ENCODE data around the gene MAPK8IP1. TPM values are rescaled to one million over a fixed set of nuclear protein-coding genes. Genes with fewer than 3 reads are reported as not detected.

Gene MAPK8IP1
- total RNA-seq, 2 experiments from 2014 or later: 0.85 to 0.86 TPM

DNA sequence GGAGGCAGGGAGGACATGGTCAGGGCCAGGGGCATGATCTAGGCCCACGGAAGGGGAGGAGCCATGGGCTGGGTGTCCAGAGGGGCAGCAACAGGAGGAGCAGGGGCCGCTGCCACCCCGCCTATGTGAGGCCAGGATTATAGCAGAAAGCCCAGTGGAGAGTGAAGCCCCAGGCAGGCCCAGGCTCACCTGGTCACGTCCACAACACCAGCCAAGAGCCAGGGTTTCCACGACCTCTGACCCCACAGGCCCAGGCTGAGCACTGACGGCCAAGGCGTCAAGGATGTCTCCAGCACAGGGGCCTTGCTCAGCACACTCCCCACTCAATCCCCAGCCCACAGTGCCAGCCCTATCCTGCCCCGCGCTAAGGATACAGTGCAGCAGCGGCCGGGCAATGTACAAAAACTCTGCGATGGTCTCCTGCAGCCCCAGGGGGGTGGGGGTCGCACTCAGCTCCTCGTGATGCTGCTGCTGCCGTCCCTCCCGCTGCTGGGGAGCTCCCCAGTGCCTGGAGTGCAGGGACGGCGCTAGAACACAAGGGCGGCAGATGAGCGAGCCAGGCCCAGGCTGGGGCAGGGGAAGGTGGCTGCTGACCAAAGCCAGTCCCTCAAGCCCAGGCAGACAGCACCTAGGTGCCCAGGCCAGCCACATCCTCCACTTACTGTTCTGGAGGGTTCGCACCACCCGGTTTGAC lies 28.6 kb downstream of the MAPK8IP1 start:
- H3K9me3 Mint-ChIP-seq: no peaks in the 10 kb centered on the region
- POLR2A ChIA-PET: no interaction called here
- H3K4me1 Mint-ChIP-seq: peaks cover 16% of the 10 kb centered on the region
- no peak overlapping the region for H3K27ac Mint-ChIP-seq
- H3K36me3 Mint-ChIP-seq: peaks cover 5% of the 10 kb centered on the region
- DNase-seq (no peak), ATAC-seq (ENCODE audit: low read depth) (no peak)
- no peak overlapping the region for H3K4me3 Mint-ChIP-seq
- no peaks in the 10 kb centered on the region for H3K27me3 Mint-ChIP-seq

GRCh38 chr11:45915446-45915845 lies 30.0 kb downstream of the MAPK8IP1 start:
- Mint-ChIP-seq H3K4me1 (peaks cover 23% of the 10 kb centered on the region), H3K36me3 (peaks cover 5% of the 10 kb centered on the region), H3K4me3 (no peak overlapping the region), H3K9me3 (no peaks in the 10 kb centered on the region), H3K27me3 (no peaks in the 10 kb centered on the region), H3K27ac (no peak overlapping the region)
- DNase-seq: no peak
- no peak for ATAC-seq (ENCODE audit: low read depth)
- POLR2A ChIA-PET: interaction anchor here (2.2 kb wide), 1 partner anchor 14 kb away, joined by 7 read pairs; no protein-coding TSS in a partner anchor

DNA sequence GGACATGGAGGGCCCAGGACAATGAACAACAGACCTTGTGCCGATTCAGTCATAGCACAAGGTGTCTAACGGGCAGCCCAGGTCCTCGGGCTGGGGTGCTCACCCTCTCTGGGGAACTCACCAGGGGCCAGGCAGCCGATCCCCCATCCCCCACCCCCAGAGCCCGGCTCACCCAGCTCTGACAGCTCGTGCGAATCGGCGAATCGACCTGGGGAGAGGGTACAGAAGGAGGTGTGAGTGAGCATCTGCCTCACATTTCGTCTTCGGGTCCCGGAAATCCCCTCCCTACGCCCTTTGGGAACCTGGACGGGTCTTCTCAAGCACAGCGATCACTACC lies 31.8 kb downstream of the MAPK8IP1 start:
- peak overlapping the region; percentile 95 for H3K27ac Mint-ChIP-seq
- H3K27me3 Mint-ChIP-seq: peaks cover 6% of the 10 kb centered on the region
- POLR2A ChIA-PET: interaction anchor here (1.2 to 2.9 kb wide), 9 partner anchors 8 to 113 kb away, joined by 3 to 40 read pairs (median 9); partner anchors contain the start of genes CRY2, FREY1 and SLC35C1
- DNase-seq (no peak), ATAC-seq (ENCODE audit: low read depth) (peak; percentile 2)
- peaks cover 5% of the 10 kb centered on the region for H3K36me3 Mint-ChIP-seq
- H3K4me1 Mint-ChIP-seq: peaks cover 25% of the 10 kb centered on the region
- H3K9me3 Mint-ChIP-seq: no peaks in the 10 kb centered on the region
- H3K4me3 Mint-ChIP-seq: peak overlapping the region; percentile 96

DNA sequence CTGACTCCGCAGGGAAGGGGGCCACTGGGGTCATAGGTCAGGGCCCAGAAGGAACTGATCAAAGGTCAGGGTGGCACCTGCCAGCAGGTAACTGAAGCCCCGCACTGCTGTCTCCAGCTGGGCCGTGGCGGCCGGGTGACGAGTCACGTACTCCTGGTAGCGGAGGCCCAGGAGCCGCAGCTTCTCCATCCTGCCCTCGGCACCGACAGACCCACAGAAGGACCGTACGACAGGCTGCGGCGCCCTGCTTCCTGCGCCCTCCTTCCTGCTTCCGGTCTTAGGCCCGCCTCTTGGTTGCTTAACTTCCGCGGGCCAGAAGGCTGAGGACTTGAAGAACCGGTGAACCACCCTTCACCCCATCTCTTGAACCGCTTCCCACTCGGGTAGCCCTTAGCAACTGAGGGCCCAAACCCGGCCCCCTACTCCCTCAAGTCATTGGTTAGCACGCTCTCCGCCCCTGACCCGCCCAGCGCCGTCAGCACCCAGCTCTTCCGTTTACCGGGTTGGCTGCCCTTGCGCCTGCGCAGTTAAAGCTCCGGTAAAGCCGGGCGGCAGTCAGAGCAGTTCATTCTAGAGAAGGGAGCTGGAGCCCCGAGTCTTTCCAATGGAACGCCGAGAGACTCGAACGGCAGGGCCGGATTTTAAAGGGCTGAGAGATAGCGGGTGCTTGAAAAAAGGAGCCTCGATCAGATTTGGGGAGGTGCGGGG lies 32.3 kb downstream of the MAPK8IP1 start, which contains the start of gene PEX16:
PEX16 (minus strand) TSS at position 255 of the 708 bp plus-strand sequence; CDS start at position 189, 66 bp downstream.
- peak within 1 kb of the TSS; percentile 96 for H3K4me3 Mint-ChIP-seq
- H3K9me3 Mint-ChIP-seq: no peaks in the 10 kb centered on the region
- ATAC-seq (ENCODE audit: low read depth) (peak; percentile 94), DNase-seq (peak; percentile 93)
- peak within 1 kb of the TSS; percentile 95 for H3K27ac Mint-ChIP-seq
- H3K36me3 Mint-ChIP-seq: peaks cover 5% of the 10 kb centered on the region
- H3K27me3 Mint-ChIP-seq: peaks cover 6% of the 10 kb centered on the region
- H3K4me1 Mint-ChIP-seq: peaks cover 25% of the 10 kb centered on the region
- POLR2A ChIA-PET: interaction anchor here (0.6 to 2.9 kb wide), 15 partner anchors 9 to 699 kb away, joined by 3 to 40 read pairs (median 4); partner anchors contain the start of genes ATG13, CRY2, FREY1 and HARBI1

- H3K27me3 Mint-ChIP-seq: peaks cover 9% of the 10 kb centered on the region
- peak; percentile 11 for ATAC-seq (ENCODE audit: low read depth)
- no peaks in the 10 kb centered on the region for H3K9me3 Mint-ChIP-seq
- H3K36me3 Mint-ChIP-seq: peaks cover 5% of the 10 kb centered on the region
- peak overlapping the region; percentile 95 for H3K27ac Mint-ChIP-seq
- H3K4me3 Mint-ChIP-seq: peak overlapping the region; percentile 96
- POLR2A ChIA-PET: interaction anchor here (0.6 to 2.9 kb wide), 13 partner anchors 10 to 431 kb away, joined by 3 to 40 read pairs (median 3); partner anchors contain the start of genes CRY2, FREY1 and SLC35C1
- peak; percentile 75 for DNase-seq
- H3K4me1 Mint-ChIP-seq: peaks cover 25% of the 10 kb centered on the region
These were observed 33.0 kb downstream of the MAPK8IP1 start for GRCh38 chr11:45918331-45918941.

DNA sequence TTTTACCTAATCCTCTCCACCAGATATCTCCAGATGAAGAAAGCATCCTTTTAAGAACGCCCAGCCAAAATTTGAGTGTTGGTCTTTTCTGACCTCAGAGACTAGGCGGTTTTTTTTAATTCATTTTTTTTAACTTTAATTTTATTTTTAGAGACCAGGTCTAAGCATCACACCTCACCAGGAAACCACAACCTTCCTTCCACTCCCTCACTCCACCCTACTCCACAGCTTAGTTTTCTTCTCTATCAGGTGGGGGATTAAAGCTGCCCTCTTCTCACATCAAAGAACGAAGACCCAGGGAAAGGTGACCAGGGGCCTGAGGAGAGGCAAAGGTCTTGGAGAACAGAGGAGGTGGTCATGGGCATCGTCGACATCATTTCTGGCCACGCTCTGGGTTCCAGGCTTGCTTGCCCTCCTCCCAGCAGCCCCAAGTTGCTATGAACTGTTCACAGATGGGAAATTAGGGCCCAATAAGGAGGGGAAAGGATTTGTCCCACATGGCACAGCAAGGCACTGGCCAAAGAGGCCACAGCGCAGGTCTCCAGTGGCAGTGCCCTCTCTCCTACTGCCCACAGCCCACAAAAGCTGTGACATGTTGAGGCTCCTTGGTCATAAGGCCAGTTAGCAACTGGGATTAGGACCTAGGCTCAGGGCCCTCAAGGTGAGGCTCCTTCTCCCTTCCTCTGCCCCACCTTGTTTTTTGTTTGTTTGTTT lies 33.7 kb downstream of the MAPK8IP1 start:
- H3K27me3 Mint-ChIP-seq: peaks cover 14% of the 10 kb centered on the region
- ATAC-seq (ENCODE audit: low read depth) (no peak), DNase-seq (peak; percentile 32)
- peak overlapping the region; percentile 95 for H3K27ac Mint-ChIP-seq
- H3K4me3 Mint-ChIP-seq: peak overlapping the region; percentile 96
- H3K9me3 Mint-ChIP-seq: no peaks in the 10 kb centered on the region
- peaks cover 5% of the 10 kb centered on the region for H3K36me3 Mint-ChIP-seq
- POLR2A ChIA-PET: interaction anchor here (0.6 to 2.9 kb wide), 6 partner anchors 10 to 430 kb away, joined by 3 to 40 read pairs (median 4); partner anchors contain the start of gene SLC35C1
- peaks cover 23% of the 10 kb centered on the region for H3K4me1 Mint-ChIP-seq

DNA sequence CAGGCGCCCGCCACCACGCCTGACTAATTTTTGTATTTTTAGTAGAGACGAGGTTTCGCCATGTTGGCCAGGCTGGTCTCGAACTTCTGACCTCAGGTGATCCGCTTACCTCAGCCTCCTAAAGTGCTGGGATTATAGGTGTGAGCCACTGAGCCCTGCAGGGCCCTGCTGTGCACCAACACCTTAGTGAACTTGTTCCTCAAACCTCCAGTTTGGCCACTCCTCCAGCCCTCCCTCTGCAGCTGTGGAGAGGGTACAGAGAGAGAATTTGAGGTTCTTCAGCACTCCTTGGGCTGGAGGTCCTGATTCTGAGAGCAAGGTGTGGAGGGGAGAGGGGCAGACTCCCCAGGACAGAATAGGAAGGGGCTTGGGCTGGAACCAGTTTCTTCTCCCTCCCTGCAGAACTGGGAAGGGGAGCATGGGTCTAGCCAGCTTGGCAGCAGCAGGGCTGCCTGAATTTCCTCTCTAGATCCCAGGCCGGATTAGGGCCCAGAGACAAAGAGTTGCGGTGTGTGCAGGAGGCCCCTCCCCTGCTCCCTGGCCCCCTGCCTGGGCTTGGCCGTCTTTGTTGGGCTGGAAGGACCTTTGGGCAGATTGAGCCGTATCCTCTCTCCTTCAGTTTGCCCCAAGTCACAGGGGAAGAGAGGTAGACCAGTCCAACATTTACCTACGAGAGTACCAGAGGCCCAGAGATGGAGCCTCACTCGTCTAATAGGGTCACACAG lies 34.5 kb downstream of the MAPK8IP1 start:
- H3K9me3 Mint-ChIP-seq: no peaks in the 10 kb centered on the region
- H3K27ac Mint-ChIP-seq: no peak overlapping the region
- POLR2A ChIA-PET: interaction anchor here (0.6 kb wide), 1 partner anchor 57 kb away, joined by 6 read pairs; no protein-coding TSS in a partner anchor
- peaks cover 19% of the 10 kb centered on the region for H3K27me3 Mint-ChIP-seq
- DNase-seq (peak; percentile 24), ATAC-seq (ENCODE audit: low read depth) (no peak)
- peaks cover 5% of the 10 kb centered on the region for H3K36me3 Mint-ChIP-seq
- H3K4me3 Mint-ChIP-seq: peak overlapping the region; percentile 22
- peaks cover 22% of the 10 kb centered on the region for H3K4me1 Mint-ChIP-seq

- H3K4me3 Mint-ChIP-seq: peak overlapping the region; percentile 50
- H3K36me3 Mint-ChIP-seq: peaks cover 4% of the 10 kb centered on the region
- peaks cover 20% of the 10 kb centered on the region for H3K4me1 Mint-ChIP-seq
- H3K9me3 Mint-ChIP-seq: no peaks in the 10 kb centered on the region
- DNase-seq: no peak
- peaks cover 19% of the 10 kb centered on the region for H3K27me3 Mint-ChIP-seq
- no peak for ATAC-seq (ENCODE audit: low read depth)
- H3K27ac Mint-ChIP-seq: no peak overlapping the region
- POLR2A ChIA-PET: no interaction called here
These were observed 35.4 kb downstream of the MAPK8IP1 start for GRCh38 chr11:45920531-45921477.

DNA sequence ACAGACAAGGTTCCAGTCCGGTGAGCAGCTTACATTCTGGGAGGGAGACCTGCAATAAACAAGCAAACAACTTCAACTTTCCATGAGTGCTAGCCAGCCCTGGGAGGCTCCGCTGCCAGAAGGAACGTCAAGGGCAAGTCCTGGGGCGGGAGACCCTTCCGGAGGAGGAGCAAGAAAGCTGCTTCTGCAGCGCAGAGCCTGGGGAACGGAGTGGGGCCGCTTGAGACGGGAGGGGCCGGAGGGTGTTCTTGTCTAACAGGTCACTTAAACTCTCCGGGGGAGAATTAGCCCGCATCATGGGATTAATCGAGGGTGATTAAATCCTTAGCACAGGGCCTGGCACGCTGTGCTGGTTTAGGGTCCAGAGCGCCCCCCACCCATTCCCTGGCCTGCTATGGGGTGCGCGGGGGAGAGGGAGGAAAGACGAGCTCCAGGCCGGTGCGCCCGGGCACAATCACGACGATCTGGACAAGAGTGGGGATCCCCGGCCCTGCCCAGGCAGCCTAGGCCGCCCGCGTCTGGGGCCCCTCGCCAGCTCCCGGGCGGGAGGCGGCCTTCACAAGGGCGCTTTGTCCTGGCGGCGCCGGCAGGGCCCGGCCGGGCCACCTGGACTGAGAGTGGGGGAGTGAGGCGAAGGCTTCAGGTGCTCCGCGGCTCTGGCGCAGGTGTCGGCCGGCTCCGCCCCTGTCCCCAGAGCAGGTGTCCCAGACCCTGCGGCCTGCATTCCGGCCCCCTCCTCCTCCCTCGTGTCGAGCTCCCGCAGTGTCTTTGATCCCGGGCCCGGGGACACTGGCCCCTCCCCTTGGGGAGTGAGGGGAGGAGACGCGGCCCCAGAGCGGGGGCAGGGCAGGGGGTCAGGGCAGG lies 36.3 kb downstream of the MAPK8IP1 start:
- POLR2A ChIA-PET: no interaction called here

GRCh38 chr11:45922425-45923082 lies 37.1 kb downstream of the MAPK8IP1 start, which contains the start of gene LARGE2:
Gene LARGE2 (plus strand): TSS chr11:45922656. CDS start chr11:45922883, 227 bp downstream.
- Mint-ChIP-seq H3K4me3 (peak within 1 kb of the TSS; percentile 69), H3K9me3 (no peaks in the 10 kb centered on the region), H3K4me1 (peaks cover 17% of the 10 kb centered on the region), H3K27me3 (peaks cover 19% of the 10 kb centered on the region), H3K27ac (no peak within 1 kb of the TSS), H3K36me3 (no peaks in the 10 kb centered on the region)
- no peak for ATAC-seq (ENCODE audit: low read depth)
- DNase-seq: peak; percentile 45
- POLR2A ChIA-PET: no interaction called here

More for the DNA sequence above, 36.3 kb downstream of the MAPK8IP1 start:
- DNase-seq (peak; percentile 34), ATAC-seq (ENCODE audit: low read depth) (no peak)
- Mint-ChIP-seq H3K27me3 (peaks cover 19% of the 10 kb centered on the region), H3K4me3 (peak overlapping the region; percentile 50), H3K36me3 (no peaks in the 10 kb centered on the region), H3K4me1 (peaks cover 13% of the 10 kb centered on the region), H3K9me3 (no peaks in the 10 kb centered on the region), H3K27ac (no peak overlapping the region)
